HepG2 (cell line): Measurements from ENCODE around the gene ILRUN. TPM values are rescaled to one million over a fixed set of nuclear protein-coding genes. Genes with fewer than 3 reads are reported as not detected.

Source experiments
- CCAR2 ChIP-seq: fragments of 200-400 bp; formaldehyde crosslinking; optimal IDR thresholded peaks from 2 replicates; pipeline ENCODE3; 2018; ENCODE audit warnings: low read depth, mild to moderate bottlenecking, low read length, moderate library complexity
- CREB1 ChIP-seq, 2 experiments: fragments of 450-650 bp in 1 of 2; IDR thresholded peaks; 2 replicates each; pipeline ENCODE4 v1.6.1; 2016 to 2017; ENCODE audit warnings: control low read depth in 1 of 2, mild to moderate bottlenecking in 1 of 2, missing compliant biosample characterization in 1 of 2, missing genetic modification characterization in 1 of 2
- CREM ChIP-seq, 2 experiments: sonication (generic) in 1 of 2; formaldehyde crosslinking in 1 of 2; IDR thresholded peaks; 2 replicates each; pipeline versions ENCODE4 v1.4.0 to v1.6.1; 2016 to 2020; ENCODE audit warnings: antibody characterized with exemption in 1 of 2, mild to moderate bottlenecking in 1 of 2, missing genetic modification reagents in 1 of 2
- E2F5 ChIP-seq: sonication (generic); formaldehyde crosslinking; conservative IDR thresholded peaks from 2 replicates; pipeline ENCODE4 v1.4.0; 2020; ENCODE audit warnings: missing genetic modification reagents
- HNF4A ChIP-seq: sonication (generic); formaldehyde crosslinking; IDR thresholded peaks from 2 replicates; pipeline ENCODE4 v1.4.0; 2020; ENCODE audit warnings: missing genetic modification reagents
- JUND ChIP-seq: sonication (generic); formaldehyde crosslinking; IDR thresholded peaks from 2 replicates; pipeline ENCODE4 v1.8.0; 2022; ENCODE audit warnings: mild to moderate bottlenecking, missing genetic modification reagents
- MED13 ChIP-seq: sonication (generic); formaldehyde crosslinking; IDR thresholded peaks from 2 replicates; pipeline ENCODE4 v1.5.0; 2020; ENCODE audit warnings: missing genetic modification reagents
- MEF2D ChIP-seq: sonication (generic); formaldehyde crosslinking; IDR thresholded peaks from 2 replicates; pipeline ENCODE4 v1.5.1; 2020; ENCODE audit warnings: mild to moderate bottlenecking, missing genetic modification reagents
- PHF5A ChIP-seq: IDR thresholded peaks from one replicate; pipeline ENCODE4 v1.6.1; 2018; ENCODE audit warnings: low read depth, missing genetic modification reagents; ENCODE audit not compliant: unreplicated experiment
- YEATS2 ChIP-seq: sonication (generic); formaldehyde crosslinking; IDR thresholded peaks from 2 replicates; pipeline ENCODE4 v1.4.0; 2020; ENCODE audit warnings: missing genetic modification reagents, borderline replicate concordance
- ZFP90 ChIP-seq: sonication (generic); formaldehyde crosslinking; IDR thresholded peaks from 2 replicates; pipeline ENCODE4 v1.8.0; 2022; ENCODE audit warnings: missing genetic modification reagents, mild to moderate bottlenecking, inconsistent platforms, borderline replicate concordance
- ZNF670 ChIP-seq: sonication (generic); formaldehyde crosslinking; IDR thresholded peaks from 2 replicates; pipeline ENCODE4 v1.8.0; 2022; ENCODE audit warnings: mild to moderate bottlenecking, missing genetic modification reagents, borderline replicate concordance
- ZNF720 ChIP-seq: sonication (generic); formaldehyde crosslinking; IDR thresholded peaks from 2 replicates; pipeline ENCODE4 v1.4.0; 2020; ENCODE audit warnings: missing genetic modification reagents
- ZSCAN31 ChIP-seq: sonication (generic); formaldehyde crosslinking; IDR thresholded peaks from 2 replicates; pipeline ENCODE4 v1.5.0; 2020; ENCODE audit warnings: low read depth, mild to moderate bottlenecking, missing genetic modification reagents
- polyA plus RNA-seq, 8 experiments: library from polyadenylated mRNA; depleted of rRNA in 3 of 8; stranded (reverse) in 7 of 8; unstranded in 1 of 8; fragments of >200 nt; fragmentation: Illumina TruSeq in 4 of 8; extraction: Trizol in 4 of 8; gene quantifications; 2 replicates each; pipeline versions ENCODE4 v1.2.1 to v1.2.3, GENCODE V29; 2011 to 2016; ENCODE audit warnings: low read depth in 4 of 8, missing spikeins in 1 of 8, mixed read lengths in 1 of 8; ENCODE audit not compliant: insufficient read depth in 1 of 8
- total RNA-seq, 5 experiments: library from RNA; depleted of rRNA; stranded (reverse); fragments of >200 nt; fragmentation: Illumina TruSeq; extraction: Trizol; gene quantifications; 2 replicates each; pipeline ENCODE4 v1.2.3, GENCODE V29; 2016; ENCODE audit warnings: low read depth in 1 of 5
- TF ChIP-seq, protein P1 (sequence below): sonication (generic); formaldehyde crosslinking; conservative IDR thresholded peaks from 2 replicates; pipeline ENCODE4 v1.4.0; 2020; ENCODE audit warnings: missing genetic modification reagents
- TF ChIP-seq, protein P2 (sequence below): IDR thresholded peaks from 2 replicates; pipeline ENCODE4 v1.6.1; 2016; ENCODE audit warnings: missing compliant biosample characterization, missing genetic modification reagents, borderline replicate concordance
- TF ChIP-seq, protein P3 (sequence below): sonication (generic); formaldehyde crosslinking; IDR thresholded peaks from 2 replicates; pipeline ENCODE4 v1.9.0; 2021; ENCODE audit warnings: mild to moderate bottlenecking, missing genetic modification reagents

ILRUN gene
- total and polyA plus RNA-seq, 2 of the 13 experiments (the other 11 are each of a cell fraction or from before 2014, with no cell fraction given): 45.5 to 66.6 TPM

GRCh38 chr6:34745277-34746103, 48.9 kb upstream of the ILRUN start (continued):
- TF ChIP-seq ZNF670 (CRISPR knock-in tag) (peak; percentile 39; the same call in 1 of the 2 replicates), PHF5A (CRISPR knock-in tag) (no peak), ZFP90 (CRISPR knock-in tag) (no peak), E2F5 (no peak), CREM (IDR thresholded peaks at IDR 0.05) (no peak), CREM (CRISPR knock-in tag; IDR thresholded peaks at IDR 0.05) (no peak), JUND (peak; percentile 85), ZNF720 (CRISPR knock-in tag) (no peak), CCAR2 (no peak), CREB1 (IDR thresholded peaks at IDR 0.05) (no peak), CREB1 (CRISPR knock-in tag; IDR thresholded peaks at IDR 0.05) (peak; percentile 53; the same call in 1 of the 2 replicates), MEF2D (CRISPR knock-in tag) (0 out of 2 replicates have a peak, but pooled peaks have one; percentile 5), HNF4A (CRISPR knock-in tag) (peak; percentile 86), ZSCAN31 (CRISPR knock-in tag) (peak; percentile 61), YEATS2 (CRISPR knock-in tag) (0 out of 2 replicates have a peak, but pooled peaks have one; percentile 21), MED13 (CRISPR knock-in tag) (no peak)
- TF ChIP-seq, protein P1, sequence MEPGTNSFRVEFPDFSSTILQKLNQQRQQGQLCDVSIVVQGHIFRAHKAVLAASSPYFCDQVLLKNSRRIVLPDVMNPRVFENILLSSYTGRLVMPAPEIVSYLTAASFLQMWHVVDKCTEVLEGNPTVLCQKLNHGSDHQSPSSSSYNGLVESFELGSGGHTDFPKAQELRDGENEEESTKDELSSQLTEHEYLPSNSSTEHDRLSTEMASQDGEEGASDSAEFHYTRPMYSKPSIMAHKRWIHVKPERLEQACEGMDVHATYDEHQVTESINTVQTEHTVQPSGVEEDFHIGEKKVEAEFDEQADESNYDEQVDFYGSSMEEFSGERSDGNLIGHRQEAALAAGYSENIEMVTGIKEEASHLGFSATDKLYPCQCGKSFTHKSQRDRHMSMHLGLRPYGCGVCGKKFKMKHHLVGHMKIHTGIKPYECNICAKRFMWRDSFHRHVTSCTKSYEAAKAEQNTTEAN: 0 out of 2 replicates have a peak, but pooled peaks have one; percentile 23
- TF ChIP-seq, protein P2, sequence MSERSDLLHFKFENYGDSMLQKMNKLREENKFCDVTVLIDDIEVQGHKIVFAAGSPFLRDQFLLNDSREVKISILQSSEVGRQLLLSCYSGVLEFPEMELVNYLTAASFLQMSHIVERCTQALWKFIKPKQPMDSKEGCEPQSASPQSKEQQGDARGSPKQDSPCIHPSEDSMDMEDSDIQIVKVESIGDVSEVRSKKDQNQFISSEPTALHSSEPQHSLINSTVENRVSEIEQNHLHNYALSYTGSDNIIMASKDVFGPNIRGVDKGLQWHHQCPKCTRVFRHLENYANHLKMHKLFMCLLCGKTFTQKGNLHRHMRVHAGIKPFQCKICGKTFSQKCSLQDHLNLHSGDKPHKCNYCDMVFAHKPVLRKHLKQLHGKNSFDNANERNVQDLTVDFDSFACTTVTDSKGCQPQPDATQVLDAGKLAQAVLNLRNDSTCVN (CRISPR knock-in tag): no peak
- TF ChIP-seq, protein P3, sequence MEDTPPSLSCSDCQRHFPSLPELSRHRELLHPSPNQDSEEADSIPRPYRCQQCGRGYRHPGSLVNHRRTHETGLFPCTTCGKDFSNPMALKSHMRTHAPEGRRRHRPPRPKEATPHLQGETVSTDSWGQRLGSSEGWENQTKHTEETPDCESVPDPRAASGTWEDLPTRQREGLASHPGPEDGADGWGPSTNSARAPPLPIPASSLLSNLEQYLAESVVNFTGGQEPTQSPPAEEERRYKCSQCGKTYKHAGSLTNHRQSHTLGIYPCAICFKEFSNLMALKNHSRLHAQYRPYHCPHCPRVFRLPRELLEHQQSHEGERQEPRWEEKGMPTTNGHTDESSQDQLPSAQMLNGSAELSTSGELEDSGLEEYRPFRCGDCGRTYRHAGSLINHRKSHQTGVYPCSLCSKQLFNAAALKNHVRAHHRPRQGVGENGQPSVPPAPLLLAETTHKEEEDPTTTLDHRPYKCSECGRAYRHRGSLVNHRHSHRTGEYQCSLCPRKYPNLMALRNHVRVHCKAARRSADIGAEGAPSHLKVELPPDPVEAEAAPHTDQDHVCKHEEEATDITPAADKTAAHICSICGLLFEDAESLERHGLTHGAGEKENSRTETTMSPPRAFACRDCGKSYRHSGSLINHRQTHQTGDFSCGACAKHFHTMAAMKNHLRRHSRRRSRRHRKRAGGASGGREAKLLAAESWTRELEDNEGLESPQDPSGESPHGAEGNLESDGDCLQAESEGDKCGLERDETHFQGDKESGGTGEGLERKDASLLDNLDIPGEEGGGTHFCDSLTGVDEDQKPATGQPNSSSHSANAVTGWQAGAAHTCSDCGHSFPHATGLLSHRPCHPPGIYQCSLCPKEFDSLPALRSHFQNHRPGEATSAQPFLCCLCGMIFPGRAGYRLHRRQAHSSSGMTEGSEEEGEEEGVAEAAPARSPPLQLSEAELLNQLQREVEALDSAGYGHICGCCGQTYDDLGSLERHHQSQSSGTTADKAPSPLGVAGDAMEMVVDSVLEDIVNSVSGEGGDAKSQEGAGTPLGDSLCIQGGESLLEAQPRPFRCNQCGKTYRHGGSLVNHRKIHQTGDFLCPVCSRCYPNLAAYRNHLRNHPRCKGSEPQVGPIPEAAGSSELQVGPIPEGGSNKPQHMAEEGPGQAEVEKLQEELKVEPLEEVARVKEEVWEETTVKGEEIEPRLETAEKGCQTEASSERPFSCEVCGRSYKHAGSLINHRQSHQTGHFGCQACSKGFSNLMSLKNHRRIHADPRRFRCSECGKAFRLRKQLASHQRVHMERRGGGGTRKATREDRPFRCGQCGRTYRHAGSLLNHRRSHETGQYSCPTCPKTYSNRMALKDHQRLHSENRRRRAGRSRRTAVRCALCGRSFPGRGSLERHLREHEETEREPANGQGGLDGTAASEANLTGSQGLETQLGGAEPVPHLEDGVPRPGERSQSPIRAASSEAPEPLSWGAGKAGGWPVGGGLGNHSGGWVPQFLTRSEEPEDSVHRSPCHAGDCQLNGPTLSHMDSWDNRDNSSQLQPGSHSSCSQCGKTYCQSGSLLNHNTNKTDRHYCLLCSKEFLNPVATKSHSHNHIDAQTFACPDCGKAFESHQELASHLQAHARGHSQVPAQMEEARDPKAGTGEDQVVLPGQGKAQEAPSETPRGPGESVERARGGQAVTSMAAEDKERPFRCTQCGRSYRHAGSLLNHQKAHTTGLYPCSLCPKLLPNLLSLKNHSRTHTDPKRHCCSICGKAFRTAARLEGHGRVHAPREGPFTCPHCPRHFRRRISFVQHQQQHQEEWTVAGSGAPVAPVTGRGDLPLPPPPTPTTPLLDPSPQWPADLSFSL (CRISPR knock-in tag): no peak
